ENCODE data around the gene JAG2.

The JAG2 gene

DNA sequence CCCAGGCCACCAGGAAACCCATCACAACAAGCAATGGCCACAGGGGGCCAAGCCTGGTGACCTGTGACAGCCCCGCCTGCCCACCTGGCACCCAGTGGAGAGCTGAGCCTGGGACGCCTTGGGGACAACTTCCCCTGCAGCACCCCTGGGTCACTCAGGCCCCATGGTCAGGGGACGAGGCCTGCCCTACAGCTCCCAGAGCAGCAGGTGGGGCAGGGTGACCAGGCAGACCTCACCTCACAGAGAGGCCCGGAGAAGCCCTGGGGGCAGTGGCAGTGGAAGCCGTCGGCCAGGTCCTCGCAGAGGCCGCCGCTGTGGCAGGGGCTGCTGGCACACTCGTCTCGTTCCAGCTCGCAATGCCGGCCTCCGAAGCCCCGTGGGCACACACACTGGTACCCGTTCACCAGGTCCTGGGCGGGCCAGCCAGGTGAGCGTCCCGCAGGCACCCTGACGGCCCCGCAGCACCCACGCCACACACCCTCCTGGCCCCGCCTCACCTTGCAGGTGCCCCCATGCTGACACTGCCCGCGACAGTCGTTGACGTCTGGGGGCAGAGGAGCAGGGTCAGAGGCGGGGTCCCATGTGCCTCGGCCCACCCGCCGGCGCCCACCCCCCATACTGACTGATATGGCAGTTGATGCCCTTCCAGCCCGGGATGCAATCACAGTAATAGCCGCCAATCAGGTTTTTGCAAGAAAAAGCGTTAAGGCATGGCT is 18.1 kb downstream of the JAG2 start:
- DNase-seq: no peak

DNA sequence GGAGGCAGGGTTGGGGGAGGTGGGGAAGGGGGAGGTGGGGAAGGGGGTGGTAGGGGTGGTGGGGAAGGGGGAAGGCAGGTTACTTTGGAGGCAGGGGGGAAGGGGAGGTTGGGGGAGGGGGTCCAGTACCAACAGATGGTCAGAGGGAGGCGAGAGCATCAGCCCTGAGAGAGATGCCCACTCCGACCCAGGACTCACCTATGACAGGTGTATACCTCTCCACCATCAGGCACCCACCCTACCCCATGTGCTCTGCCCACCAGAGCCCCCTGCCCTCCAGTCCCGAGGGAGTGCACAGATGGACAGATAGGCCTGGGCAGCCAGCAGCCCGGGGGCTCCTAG is 18.6 kb downstream of the JAG2 start:
- no peak for DNase-seq

- no peak for DNase-seq
These were observed 19.3 kb downstream of the JAG2 start for GRCh38 chr14:105149146-105149781.

DNA sequence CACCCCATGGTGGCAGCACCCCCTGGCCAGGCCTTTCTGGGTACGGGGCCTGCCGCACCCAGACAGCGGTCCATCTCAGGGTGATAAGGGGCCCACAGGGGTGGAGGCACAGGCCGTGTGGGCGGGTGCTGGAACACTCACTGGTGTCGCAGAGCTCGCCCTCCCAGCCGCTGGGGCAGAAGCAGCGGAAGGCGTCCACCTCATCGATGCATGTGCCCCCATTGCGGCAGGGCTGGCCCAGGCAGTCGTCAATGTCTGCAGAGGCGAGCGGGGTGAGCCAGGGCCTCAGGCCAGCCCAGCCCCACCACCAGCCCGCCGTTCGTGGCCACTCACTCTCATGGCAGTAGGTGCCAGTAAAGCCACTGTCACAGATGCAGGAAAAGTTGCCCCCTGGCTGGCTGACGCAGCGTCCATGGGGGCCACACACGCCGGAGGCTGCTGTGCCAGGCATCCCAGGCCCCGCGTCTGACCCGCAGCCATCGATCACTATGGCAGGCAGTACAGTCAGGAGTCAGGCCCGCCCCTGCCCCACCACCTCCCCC is 19.9 kb downstream of the JAG2 start:
- DNase-seq: no peak

- no peak for DNase-seq
These were observed 20.6 kb downstream of the JAG2 start for GRCh38 chr14:105147671-105148603.

DNA sequence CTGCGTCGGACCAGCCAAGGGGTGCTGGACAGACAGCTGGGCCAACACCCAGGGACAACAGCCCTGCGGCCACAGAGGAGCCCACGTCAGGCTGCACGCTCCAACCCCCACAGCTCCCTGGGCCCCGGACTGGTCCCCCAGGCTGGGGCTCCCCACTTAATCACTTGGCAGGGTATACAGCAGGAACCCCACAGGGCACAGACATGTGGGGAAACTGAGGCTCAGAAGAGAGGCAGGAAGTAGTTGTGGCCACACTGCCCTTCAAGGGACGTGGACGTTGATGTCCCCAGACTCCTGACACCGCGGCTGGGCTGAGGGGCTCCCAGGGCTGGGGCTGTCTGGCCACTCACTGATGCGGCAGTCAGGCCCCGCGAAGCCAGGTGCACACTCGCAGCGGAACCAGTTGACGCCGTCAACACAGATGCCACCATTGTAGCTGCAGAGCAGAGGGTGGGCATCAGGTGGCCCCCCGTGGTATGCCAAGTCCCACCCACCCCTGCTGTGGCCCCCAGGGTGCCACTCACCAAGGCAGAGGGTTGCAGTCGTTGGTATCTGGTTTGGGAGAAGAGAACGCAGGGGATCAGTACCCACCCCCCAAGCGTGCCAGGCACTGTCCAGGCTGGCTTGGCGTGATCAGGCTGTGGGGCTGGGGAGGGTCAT is 21.5 kb downstream of the JAG2 start:
- no peak for DNase-seq

- no peak for DNase-seq
These were observed 22.2 kb downstream of the JAG2 start for GRCh38 chr14:105146181-105146975.

- no peak for DNase-seq
These were observed 23.0 kb downstream of the JAG2 start for GRCh38 chr14:105145381-105146180.

- no peak for DNase-seq
These were observed 23.8 kb downstream of the JAG2 start for GRCh38 chr14:105144666-105145380.

DNA sequence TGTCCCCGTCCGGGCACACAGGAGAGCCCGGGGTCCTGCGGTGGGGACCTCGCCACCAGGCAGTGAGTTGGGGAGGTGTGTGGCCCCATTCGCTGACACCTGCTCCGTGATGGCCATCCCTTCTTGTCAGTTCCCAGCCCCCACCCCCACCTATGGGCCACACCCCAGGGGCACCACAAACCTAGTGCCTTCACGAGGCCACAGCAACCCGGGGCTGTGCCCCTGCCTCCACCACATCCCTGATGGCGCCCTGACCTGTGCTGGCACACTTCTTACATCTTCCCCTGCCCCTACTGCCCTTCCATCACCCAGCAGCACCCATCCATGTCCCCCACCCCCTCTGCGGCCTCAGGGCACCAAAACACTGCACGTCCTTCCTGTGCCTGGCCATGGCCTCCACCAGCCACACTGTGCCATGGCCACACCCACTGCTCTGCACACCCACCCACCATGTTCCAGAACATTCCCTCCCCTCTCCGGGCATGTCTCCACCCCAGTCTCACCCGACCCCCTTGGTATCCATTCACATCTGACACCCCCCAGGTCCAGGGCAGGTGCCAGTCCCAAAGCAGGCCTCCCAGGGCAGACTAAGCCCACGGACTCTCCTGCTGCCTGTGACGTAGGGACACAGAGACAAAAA is 24.4 kb downstream of the JAG2 start:
- DNase-seq: no peak

DNA sequence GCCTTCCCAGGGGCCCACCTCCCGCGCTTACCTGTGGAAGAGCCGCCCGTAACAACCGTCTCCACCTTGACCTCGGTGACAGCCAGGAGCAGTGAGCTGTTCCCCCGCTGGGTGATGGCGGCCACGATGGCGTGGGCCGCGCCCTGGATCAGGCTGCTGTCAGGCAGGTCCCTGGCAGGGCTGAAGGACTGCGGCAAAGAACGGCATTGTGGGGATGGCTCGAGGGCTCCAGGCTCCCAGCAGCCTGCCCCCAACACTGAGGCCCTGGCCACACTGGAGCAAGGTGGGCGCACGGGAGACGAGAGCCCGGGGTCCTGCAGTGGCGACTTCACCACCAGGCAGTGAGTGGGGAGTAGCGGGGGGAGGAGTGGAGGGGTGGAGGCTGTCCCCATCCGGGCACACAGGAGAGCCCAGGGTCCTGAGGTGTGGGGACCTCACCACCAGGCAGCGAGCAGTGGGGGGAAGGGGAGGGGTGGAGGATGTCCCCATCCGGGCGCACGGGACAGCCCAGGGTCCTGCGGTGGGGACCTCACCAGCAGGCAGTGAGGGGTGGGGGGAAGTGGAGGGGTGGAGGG is 25.0 kb downstream of the JAG2 start:
- no peak for DNase-seq

DNA sequence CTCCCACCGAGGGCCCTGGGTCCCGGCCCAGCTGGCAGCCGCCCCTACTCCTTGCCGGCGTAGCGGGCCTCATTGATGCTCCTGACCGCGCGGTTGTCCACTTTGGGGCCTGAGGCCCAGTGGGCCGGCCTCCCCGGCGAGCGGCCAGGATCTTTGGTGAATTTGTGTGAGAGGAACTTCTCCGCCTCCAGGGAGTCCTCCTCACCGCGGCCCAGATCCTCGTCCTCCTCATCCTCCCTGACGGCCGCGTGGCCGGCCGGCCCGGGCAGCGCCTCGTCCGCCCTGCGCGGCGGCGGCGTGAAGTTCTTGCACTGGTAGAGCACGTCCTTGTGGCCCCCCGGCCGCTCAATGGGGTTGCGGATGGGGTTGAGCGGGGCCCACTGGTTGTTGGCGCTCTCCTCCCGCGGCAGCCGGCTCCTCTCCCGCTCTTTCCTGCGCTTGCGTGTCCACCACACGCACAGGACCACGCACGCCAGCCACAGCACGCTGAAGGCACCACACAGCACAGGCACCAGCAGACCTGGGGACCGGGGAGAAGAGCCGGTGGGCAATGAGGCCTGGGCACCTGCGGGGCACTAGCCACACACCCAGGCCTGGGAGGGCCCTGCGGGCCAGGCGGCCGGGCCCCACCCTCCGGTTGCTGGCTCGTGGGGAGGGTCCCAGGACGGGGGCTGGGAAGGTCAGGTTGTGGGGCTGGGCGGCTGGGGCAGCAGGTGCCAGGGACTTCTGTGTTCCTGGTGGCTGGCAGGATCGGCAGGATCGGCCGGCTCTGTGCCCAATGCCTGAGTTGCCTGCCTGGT is 25.7 kb downstream of the JAG2 start:
- DNase-seq: no peak

DNA sequence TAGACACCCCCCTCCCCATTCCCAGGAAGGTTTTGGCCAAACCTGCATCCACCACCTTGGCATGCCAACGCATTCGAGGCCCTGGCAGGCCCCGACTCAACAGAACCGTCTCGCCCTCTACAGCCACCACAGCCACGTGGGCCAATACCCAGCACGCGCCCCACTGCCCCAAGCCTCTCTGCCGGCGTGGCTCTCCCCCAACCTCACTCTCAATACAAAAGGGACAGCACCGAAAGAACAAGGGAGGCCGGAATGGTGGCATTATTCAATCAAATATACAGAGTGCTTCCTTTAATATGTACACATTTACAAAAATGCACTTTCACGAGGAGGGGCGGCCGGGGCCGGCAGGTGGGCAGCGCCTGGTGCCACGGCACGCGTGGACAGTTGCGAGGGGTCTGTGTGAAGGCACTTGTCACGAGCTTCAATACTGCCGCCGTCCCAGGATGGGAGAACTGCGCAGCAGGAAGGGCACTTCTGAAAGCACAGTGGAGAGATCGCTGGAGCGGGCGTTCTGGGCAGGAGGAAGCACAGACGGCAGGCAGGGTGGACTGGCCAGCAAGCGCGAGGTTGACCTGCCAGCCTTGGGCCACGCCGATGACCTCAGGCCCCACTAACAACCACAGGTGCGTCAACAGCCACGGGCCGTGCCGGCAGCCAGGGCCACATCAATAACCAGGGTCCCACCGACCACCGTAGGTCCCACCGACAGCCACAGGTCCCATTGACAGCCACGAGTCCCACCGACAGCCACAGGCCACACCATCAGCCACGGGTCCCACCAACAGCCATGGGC is 26.9 kb downstream of the JAG2 start:
- no peak for DNase-seq

DNA sequence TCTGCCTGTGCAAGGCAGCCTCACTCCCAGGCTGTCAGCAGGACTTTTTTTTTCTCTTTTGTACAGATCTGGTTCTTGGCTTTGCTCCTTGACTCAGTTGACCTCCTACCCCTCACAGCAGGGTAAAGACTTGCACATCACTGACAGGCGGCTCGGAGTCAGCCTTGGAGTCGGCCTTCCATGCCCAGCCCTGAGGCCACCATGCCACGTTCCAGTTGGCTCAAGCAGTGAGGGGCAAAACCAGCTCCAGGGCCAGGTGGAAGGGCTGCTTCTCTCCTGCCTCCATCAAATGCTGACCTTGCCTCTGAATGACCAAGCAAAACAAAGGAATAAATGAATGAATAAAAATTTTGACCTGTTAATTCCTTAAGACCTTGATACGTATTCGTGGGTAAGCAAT is 27.6 kb downstream of the JAG2 start:
- DNase-seq: no peak

DNA sequence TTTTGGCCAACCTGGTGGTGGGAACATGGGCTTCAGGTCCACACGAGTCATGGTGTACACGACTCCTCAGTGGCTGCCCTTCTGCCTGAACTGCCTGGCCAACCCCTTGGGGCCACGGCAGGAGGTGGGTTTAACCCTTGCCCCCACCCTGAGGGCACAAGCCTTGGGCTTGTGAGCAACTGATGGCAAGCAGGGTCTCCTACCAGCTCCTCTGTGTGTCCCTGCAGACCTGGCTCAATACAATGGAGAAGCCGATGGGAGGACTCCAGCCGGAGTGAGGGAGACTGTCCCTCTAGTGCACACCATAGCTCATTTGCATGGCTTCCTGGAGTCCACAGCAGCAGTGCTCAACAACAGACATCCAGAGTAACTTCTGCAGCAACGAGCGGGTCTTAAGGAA is 28.0 kb downstream of the JAG2 start:
- DNase-seq: no peak

DNA sequence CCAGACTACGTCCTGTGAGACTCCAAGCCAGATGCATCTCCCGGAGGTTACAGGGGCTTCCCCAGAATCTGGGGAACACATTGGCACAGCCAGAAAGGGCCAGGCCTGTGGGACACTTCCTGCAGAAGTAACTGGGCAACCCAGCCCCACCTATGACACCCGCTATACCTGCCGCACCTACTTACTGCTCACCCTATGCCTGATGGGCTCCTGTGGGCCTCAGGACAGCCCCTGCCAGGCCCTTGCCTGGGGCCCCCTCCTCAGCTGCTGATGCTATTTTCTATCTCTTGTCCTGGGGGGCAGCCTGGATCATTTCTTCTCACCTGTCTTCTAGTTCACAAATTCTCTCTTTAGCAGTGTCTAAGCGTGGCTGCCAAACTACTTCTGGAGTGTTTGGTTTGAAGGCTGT is 28.7 kb downstream of the JAG2 start:
- no peak for DNase-seq

GRCh38 chr14:105139212-105139825 is 29.3 kb downstream of the JAG2 start:
- no peak for DNase-seq
